ENCODE measurements around the gene TMEM54.
A peak's percentile ranks its signal among the peaks of the same experiment; 100 is the strongest.

TMEM54 gene

GRCh38 chr1:32900956-32901822 is at the start of gene TMEM54:
Gene TMEM54, minus strand, starts transcription at chr1:32901389. Its CDS starts 151 bp downstream, at chr1:32901238.
- H3K4me3 ChIP-seq (ENCODE audit: low read depth, low read length): peak within 1 kb of the TSS; percentile 39

- H3K4me3 ChIP-seq (ENCODE audit: low read depth, low read length): no peak overlapping the region
Measured at GRCh38 chr1:32949519-32949918, 48.3 kb upstream of the TMEM54 start.

GRCh38 chr1:32948905-32949304 is 47.7 kb upstream of the TMEM54 start:
- H3K4me3 ChIP-seq (ENCODE audit: low read depth, low read length): no peak overlapping the region

DNA sequence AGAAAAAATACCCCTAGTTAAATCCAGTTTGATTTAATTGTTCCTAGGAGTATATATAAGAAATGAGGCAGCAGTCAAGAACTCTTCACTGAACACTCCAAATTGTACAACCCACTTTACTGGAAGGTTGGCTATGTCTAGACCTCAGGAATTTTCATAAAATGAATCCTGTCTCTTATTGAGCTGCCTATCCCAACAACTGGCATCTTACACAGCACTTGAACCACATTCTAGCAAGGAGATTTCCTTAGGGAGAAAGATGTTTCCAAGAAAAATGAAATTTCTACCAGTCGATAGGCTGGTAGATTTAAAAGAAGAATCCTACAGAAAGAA is 47.2 kb upstream of the TMEM54 start:
- no peak overlapping the region for H3K4me3 ChIP-seq (ENCODE audit: low read depth, low read length)

DNA sequence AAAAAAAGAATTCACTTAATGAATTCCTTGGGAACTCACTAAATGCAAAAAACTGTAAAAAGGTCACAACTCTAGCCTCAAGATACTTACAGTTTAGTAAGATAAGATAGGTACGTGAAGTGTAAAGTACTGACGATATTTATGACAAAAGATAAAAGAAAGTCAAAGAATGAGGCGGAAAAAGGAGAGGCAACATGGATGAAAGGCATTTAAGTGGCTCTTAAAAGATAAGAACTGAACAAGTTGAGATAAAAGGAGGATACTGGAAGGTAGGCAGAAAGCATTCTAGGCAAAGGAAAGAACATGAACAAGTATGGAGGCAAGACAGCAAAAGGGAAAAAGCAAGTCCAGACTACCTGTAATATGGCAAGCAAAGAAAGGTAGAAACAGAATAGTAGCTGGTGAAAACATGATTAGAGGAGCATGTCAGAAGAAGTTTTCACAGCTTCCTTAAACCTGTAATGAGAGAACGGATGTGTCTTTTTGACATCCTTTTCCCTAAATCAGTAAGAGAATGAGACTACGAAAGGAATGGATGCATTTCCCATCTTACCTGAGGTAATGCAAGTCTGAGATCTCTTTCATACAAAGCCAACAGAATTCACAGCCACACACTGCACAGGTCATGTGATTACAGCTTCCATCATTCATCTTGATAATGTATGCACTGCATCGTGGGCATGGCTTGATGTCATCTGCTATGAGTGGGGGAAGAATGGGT is 46.6 kb upstream of the TMEM54 start:
- H3K4me3 ChIP-seq (ENCODE audit: low read depth, low read length): no peak overlapping the region

DNA sequence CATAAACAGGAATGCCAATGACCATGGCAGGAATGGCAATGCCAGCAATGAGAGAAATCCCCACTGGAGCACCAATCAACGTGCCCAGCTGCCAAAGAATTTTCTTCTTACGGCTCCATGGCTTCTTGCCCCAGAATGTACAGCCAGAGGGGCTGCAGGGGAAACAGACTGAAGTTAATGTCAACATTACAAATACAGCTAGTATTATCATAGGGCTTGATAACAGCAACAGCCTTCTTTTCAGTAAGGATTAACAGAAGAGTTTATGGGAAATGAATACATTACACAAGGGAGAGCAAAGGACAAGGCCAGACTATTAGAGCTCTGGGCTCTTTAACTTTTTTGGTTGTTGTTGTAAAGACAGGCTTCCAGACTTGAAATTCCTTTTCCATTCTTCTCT is 45.2 kb upstream of the TMEM54 start:
- H3K4me3 ChIP-seq (ENCODE audit: low read depth, low read length): no peak overlapping the region

DNA sequence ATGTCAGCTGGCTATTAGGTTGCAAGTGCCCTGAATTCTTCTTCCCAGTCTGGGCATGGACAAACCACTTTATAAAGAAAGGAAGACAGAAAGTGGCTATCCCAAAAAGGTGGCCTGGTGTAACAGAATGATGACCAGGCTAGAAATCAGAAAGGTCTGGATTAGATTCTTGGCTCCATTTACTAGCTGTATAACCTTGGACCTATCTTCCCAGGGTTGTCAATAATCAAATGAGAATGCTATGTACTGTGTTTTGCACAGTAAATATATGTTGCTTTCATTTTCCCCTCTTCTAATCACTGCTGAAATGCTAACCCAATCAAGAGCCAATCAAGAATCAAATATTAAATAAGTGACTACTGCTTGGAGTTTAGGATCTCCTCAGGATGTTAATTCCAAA is 43.0 kb upstream of the TMEM54 start:
- H3K4me3 ChIP-seq (ENCODE audit: low read depth, low read length): no peak overlapping the region

DNA sequence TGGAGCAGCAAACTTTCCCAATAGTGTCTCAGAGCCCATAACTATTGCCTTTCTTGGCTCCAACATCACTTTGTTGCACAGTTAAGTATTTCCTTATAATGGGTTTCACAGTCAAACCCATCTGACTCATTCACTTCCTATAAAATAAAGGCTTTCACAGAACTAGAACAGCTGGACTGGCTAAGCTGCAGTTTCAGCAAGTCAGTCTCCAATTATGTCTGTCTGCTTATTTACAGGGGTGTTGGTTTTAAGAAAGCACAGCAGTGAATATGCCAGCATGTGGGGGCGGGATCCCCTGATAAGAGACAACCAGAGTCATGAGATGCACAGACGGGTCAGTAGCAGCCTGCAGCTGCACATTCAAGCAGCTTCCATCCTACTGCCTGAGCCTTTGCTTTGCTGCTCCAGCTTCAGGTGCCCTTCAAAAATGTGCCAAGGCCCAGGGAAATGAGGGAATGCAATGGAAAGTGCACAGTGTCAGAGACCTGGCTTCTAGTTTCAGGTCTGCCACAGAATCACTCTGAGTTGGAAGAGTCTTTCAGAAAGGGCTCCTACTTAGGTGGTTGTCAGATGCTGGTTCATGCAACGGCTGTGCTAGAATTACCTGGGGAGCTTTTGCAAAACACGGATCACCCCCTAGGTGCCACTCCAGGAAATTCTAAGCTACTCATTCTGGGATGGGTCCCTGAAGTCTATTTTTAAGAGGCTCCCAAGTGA is 38.6 kb upstream of the TMEM54 start:
- H3K4me3 ChIP-seq (ENCODE audit: low read depth, low read length): no peak overlapping the region

DNA sequence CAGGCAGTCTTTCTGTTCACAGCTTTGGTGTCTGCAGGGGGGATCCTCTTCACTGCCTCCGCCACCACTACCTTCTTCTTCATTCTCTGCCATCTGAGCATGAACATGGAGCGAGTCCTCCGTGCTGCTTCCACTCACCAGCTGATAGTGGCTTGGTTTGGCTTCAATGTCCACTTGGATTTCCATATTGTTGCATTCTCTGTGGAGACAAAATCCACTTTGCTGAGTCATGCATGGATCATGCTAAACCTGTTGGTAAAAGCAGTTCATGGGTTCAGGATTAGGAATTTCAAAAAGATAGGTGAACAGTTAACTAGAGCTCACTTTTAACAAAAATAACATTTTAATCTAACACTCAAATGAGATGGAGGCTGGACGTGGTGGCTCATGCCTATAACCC is 35.9 kb upstream of the TMEM54 start:
- no peak overlapping the region for H3K4me3 ChIP-seq (ENCODE audit: low read depth, low read length)

GRCh38 chr1:32934535-32934934 is 33.3 kb upstream of the TMEM54 start:
- H3K4me3 ChIP-seq (ENCODE audit: low read depth, low read length): no peak overlapping the region

DNA sequence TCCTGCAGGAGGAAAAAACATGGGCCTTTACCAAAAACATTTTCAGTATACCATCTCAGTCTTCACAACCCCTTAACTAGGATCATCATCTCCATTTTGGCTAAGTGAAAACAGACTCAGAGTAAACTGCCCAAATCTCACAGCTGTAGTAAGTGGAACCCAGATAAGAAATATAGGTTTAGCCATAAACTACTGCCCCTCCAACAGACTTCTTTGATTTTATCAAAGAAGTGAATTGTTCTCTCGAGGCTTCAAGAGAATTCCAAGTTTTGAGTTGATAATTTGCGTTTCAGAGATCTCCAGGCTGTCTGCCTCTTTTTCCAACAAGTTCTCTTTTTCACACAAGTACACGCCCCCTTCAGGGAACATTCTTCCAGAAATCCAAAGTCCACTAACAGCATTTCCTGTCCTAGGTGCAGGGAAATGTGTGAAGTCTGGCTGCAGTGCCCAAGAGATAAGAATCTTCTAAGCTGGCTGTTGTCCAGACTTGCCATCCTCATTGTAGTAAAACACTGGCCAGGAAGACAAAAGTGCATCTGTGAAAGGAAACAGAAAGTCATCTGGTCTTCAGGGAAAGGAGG is 32.6 kb upstream of the TMEM54 start:
- H3K4me3 ChIP-seq (ENCODE audit: low read depth, low read length): no peak overlapping the region

- H3K4me3 ChIP-seq (ENCODE audit: low read depth, low read length): no peak overlapping the region
Measured at GRCh38 chr1:32931760-32932159, 30.6 kb upstream of the TMEM54 start.

DNA sequence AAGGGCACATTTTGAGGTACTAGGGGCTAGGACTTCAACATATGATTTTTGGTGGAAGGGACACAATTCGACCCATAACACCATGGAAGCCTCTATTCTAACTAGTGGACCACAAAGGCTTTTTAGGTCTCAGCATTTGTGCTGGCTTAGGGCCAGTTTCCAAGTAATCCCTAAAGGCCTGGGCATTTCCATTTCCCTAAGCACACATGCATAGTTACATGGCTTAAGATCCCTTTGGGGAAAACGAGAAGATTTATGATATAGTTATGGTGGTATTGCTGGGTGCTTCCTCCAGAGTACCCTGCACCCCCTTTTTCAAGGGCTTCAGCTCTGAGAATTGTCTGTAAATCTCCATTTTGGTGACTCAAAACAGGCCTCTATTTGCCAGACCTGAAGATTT is 28.2 kb upstream of the TMEM54 start:
- no peak overlapping the region for H3K4me3 ChIP-seq (ENCODE audit: low read depth, low read length)

- no peak overlapping the region for H3K4me3 ChIP-seq (ENCODE audit: low read depth, low read length)
Measured at GRCh38 chr1:32928715-32929114, 27.5 kb upstream of the TMEM54 start.

- no peak overlapping the region for H3K4me3 ChIP-seq (ENCODE audit: low read depth, low read length)
Measured at GRCh38 chr1:32928285-32928684, 27.1 kb upstream of the TMEM54 start.

GRCh38 chr1:32927441-32927840 is 26.3 kb upstream of the TMEM54 start:
- H3K4me3 ChIP-seq (ENCODE audit: low read depth, low read length): no peak overlapping the region

GRCh38 chr1:32926562-32926961 is 25.4 kb upstream of the TMEM54 start:
- no peak overlapping the region for H3K4me3 ChIP-seq (ENCODE audit: low read depth, low read length)

DNA sequence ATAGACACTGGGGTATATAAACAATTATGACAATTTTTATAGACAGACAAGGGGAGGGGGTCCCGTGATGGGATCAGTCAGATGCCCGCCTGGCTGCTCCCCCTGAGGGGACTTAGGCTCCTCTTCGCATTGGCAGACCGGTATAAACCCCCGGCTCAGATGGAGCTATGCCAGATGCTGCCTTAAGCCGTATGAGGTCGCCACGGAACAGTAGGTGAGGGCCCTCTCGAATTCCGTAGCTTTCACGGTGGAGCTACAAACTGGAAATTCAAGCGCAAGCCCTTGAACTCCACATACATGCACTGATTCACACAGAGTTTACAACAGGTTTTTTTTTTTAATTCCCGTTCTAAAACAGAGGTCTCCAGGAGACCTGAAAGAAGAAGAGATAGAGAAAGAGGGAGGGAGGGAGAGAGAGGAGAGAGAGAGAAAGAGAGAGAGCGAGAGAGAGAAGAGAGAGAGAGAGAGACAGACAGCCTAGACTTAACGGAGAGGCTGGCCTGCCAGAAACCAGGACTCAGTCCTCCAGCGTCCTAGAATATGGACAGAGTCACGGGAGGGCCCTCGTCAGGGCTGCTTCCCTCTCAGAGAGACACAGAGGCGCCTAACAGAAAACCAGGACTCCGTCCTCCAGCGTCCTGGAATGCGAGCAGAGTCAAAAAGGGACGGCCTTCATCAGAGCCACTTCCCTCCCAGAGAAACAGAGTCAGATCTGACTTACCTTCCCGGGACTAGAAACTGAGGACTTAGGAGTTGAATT is 24.4 kb upstream of the TMEM54 start:
- H3K4me3 ChIP-seq (ENCODE audit: low read depth, low read length): peak overlapping the region; percentile 1

DNA sequence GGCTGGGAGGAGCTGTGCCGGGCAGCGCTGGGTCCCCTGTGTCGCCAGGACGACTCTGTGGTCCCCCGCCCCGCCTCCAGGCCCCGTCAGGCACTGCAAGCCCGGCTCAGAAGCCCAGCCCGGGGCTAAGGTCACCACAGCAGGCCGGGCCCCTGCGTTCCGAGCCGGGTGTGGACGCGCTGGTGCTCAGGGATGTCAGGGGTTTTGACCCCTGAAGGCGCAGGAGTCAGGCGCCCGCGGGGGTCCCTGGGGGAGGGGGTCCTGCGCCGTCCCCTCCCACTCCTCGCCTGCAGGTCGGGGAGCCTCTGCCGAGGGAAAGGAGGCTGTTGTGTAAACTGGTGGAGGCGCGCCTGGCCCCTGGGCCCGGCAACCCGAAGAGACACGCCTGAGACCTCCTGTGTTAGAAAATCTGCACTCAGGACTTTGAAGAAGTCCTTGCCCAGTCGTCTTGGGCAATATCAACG is 23.7 kb upstream of the TMEM54 start:
- peak overlapping the region; percentile 8 for H3K4me3 ChIP-seq (ENCODE audit: low read depth, low read length)

DNA sequence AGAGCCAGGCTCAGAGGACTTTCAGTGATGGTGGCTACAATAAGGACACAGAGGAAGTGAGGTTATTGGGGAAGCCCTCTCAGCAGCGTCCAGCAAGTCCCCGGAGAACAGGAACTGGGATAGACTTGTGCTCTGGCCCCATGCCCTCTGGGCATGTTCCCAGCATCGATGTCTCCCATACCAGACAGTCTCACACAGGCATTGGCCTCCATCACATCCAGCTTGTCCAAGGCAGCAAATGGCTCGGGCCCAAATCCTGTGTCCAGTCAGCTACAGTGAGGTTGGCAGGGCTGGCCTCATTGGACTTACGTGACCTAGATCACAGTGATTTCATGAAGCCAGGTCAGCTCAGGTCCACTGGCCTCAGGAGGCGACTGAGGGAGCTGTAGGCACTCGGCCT is 19.6 kb upstream of the TMEM54 start:
- no peak overlapping the region for H3K4me3 ChIP-seq (ENCODE audit: low read depth, low read length)

All from iPS-11a (cell line).